ENCODE results near the gene SUOX.

GRCh38 chr12:55984861-55985260 lies 12.2 kb upstream of the SUOX start:
- TF ChIP-seq CTCF (IDR thresholded peaks at IDR 0.05; ENCODE audit: poor library complexity) (no peak), EZH2 (IDR thresholded peaks at IDR 0.05; ENCODE audit: borderline replicate concordance) (no peak)

All from hepatocyte (in vitro differentiated cells).